ENCODE measurements around the gene RGS6. TPM values are rescaled to one million over a fixed set of nuclear protein-coding genes. Genes with fewer than 3 reads are reported as not detected.

RGS6 gene
- total RNA-seq, 1 donor from 2014 or later, result not detected

GRCh38 chr14:72613975-72614319, 681.7 kb downstream of the RGS6 start:
- no peak for DNase-seq (ENCODE audit: low read depth)
- TF ChIP-seq CTCF (IDR thresholded peaks at IDR 0.05; ENCODE audit: insufficient read depth, low read length, poor library complexity, severe bottlenecking), result no peak
- Histone ChIP-seq H3K4me3 (ENCODE audit: low read depth, low read length) (no peak overlapping the region), H3K27me3 (ENCODE audit: control insufficient read depth, insufficient read depth, low read length) (no peaks in the 10 kb centered on the region), H3K36me3 (ENCODE audit: control insufficient read depth, insufficient read depth, low read length) (no peaks in the 10 kb centered on the region)

- no peak for DNase-seq (ENCODE audit: low read depth)
- no peaks in the 10 kb centered on the region for H3K36me3 ChIP-seq (ENCODE audit: control insufficient read depth, insufficient read depth, low read length)
- no peak overlapping the region for H3K4me3 ChIP-seq (ENCODE audit: low read depth, low read length)
- H3K27me3 ChIP-seq (ENCODE audit: control insufficient read depth, insufficient read depth, low read length), result no peaks in the 10 kb centered on the region
- TF ChIP-seq CTCF (IDR thresholded peaks at IDR 0.05; ENCODE audit: insufficient read depth, low read length, poor library complexity, severe bottlenecking), result no peak
Observed at GRCh38 chr14:72614365-72614764, 682.1 kb downstream of the RGS6 start.

GRCh38 chr14:72614891-72615415, 682.7 kb downstream of the RGS6 start:
- Histone ChIP-seq H3K4me3 (ENCODE audit: low read depth, low read length) (no peak overlapping the region), H3K36me3 (ENCODE audit: control insufficient read depth, insufficient read depth, low read length) (no peaks in the 10 kb centered on the region), H3K27me3 (ENCODE audit: control insufficient read depth, insufficient read depth, low read length) (no peaks in the 10 kb centered on the region)
- no peak for TF ChIP-seq CTCF (IDR thresholded peaks at IDR 0.05; ENCODE audit: insufficient read depth, low read length, poor library complexity, severe bottlenecking)
- no peak for DNase-seq (ENCODE audit: low read depth)

GRCh38 chr14:72615451-72616121, 683.4 kb downstream of the RGS6 start:
- peak; percentile 60 for DNase-seq (ENCODE audit: low read depth)
- Histone ChIP-seq H3K27me3 (ENCODE audit: control insufficient read depth, insufficient read depth, low read length) (no peaks in the 10 kb centered on the region), H3K36me3 (ENCODE audit: control insufficient read depth, insufficient read depth, low read length) (no peaks in the 10 kb centered on the region), H3K4me3 (ENCODE audit: low read depth, low read length) (no peak overlapping the region)
- no peak for TF ChIP-seq CTCF (IDR thresholded peaks at IDR 0.05; ENCODE audit: insufficient read depth, low read length, poor library complexity, severe bottlenecking)
